ENCODE results near the gene EMCN. TPM values are rescaled to one million over a fixed set of nuclear protein-coding genes. Genes with fewer than 3 reads are reported as not detected.
"Not testable (repeated sequence)": the region's sequence is repeated elsewhere in the genome, so short reads cannot be mapped to it uniquely, and the experiment has no call there.

EMCN gene
- total and polyA plus RNA-seq, 2 experiments from 2014 or later: 0.28 to 1.1 TPM

DNA sequence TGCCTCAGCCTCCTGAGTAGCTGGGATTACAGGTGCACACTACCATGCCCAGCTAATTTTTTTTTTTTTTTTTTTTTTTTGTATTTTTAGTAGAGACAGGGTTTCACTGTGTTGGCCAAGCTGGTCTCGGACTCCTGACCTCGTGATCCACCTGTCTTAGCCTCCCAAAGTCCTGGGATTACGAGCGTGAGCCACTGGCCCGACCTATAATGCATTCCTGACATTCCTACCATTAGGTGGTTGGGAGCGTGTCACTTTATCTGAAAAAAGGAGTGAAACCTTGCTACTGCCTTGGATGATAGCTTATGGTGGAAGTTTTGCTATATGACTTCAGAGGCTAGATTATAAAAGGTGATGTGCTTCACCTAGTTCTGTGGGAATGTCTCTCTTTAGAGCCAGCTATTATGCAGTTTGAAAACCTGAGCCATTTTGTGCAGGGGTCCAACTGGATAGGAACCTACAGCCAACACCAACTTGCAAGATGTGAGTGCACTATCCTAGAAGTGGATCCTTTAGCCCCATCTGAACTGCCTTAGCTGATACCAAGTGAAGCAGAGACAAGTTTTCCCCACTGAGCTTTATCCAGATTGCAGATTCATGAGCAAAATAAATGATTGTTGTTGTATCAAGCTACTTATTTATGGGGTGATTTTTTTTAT, 29.8 kb upstream of the EMCN start:
- TF ChIP-seq, protein P1, sequence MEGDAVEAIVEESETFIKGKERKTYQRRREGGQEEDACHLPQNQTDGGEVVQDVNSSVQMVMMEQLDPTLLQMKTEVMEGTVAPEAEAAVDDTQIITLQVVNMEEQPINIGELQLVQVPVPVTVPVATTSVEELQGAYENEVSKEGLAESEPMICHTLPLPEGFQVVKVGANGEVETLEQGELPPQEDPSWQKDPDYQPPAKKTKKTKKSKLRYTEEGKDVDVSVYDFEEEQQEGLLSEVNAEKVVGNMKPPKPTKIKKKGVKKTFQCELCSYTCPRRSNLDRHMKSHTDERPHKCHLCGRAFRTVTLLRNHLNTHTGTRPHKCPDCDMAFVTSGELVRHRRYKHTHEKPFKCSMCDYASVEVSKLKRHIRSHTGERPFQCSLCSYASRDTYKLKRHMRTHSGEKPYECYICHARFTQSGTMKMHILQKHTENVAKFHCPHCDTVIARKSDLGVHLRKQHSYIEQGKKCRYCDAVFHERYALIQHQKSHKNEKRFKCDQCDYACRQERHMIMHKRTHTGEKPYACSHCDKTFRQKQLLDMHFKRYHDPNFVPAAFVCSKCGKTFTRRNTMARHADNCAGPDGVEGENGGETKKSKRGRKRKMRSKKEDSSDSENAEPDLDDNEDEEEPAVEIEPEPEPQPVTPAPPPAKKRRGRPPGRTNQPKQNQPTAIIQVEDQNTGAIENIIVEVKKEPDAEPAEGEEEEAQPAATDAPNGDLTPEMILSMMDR (IDR thresholded peaks at IDR 0.05; ENCODE audit: low read depth, low read length): no peak
- DNase-seq (ENCODE audit: low read depth in 1 of 2, low spot score in 1 of 2): no peak

DNA sequence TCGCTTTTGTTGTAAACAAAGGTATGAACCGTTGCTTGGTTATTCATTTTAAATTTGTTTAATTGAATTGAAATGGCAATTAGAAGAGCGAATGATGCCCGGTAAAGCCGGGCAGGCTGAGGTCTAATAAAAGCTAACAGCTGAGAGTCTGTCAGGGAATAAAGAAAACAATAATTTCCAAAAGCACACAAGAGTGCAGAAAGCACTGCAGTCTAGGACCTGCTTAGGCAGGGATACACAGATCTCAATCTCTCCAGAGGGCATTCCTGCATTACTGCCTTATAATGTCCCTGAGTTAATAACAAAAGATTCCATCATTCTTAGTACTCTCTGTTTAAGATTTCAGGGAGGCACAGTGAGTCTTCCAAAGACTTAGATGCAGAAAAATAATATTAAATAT, 27.6 kb upstream of the EMCN start:
- no peaks in the 10 kb centered on the region for H3K4me1 ChIP-seq (ENCODE audit: low read depth)
- TF ChIP-seq, protein P1 (IDR thresholded peaks at IDR 0.05; ENCODE audit: low read depth, low read length): no peak
- H3K9me3 ChIP-seq (ENCODE audit: low read depth): no peaks in the 10 kb centered on the region
- H3K4me3 ChIP-seq: no peak overlapping the region
- H3K27me3 ChIP-seq: no peaks in the 10 kb centered on the region
- no peak for DNase-seq (ENCODE audit: low read depth in 1 of 2, low spot score in 1 of 2)
- H3K36me3 ChIP-seq: no peaks in the 10 kb centered on the region
- H3K27ac ChIP-seq: no peak overlapping the region

More for the DNA sequence above, 29.8 kb upstream of the EMCN start:
- H3K4me1 ChIP-seq (ENCODE audit: low read depth): no peaks in the 10 kb centered on the region
- no peaks in the 10 kb centered on the region for H3K9me3 ChIP-seq (ENCODE audit: low read depth)
- H3K27ac ChIP-seq: no peak overlapping the region
- no peaks in the 10 kb centered on the region for H3K36me3 ChIP-seq
- H3K4me3 ChIP-seq: no peak overlapping the region
- H3K27me3 ChIP-seq: no peaks in the 10 kb centered on the region

DNA sequence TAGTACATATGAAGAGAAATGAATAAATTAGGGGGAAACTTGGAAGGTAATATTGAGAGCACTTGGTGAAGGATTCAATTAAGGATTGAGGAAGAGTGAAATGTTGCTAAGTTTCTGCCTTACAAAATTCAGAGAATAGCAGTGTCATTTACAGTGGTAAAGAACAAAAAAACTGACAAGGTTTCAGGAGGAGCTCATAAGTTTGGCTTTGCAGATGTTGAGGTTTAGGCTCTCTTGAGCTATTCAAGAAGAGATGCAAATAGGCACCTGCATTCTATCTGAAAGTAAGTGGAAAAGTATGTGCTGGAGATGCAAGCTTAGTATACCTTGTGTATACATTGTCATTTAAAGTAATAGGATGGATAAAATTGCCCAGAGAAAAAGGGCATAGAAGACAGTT, 22.3 kb upstream of the EMCN start:
- Histone ChIP-seq H3K27me3 (no peaks in the 10 kb centered on the region), H3K27ac (no peak overlapping the region), H3K9me3 (ENCODE audit: low read depth) (no peaks in the 10 kb centered on the region), H3K4me1 (ENCODE audit: low read depth) (no peaks in the 10 kb centered on the region), H3K4me3 (no peak overlapping the region), H3K36me3 (no peaks in the 10 kb centered on the region)
- TF ChIP-seq, protein P1 (IDR thresholded peaks at IDR 0.05; ENCODE audit: low read depth, low read length): no peak
- no peak for DNase-seq (ENCODE audit: low read depth in 1 of 2, low spot score in 1 of 2)

DNA sequence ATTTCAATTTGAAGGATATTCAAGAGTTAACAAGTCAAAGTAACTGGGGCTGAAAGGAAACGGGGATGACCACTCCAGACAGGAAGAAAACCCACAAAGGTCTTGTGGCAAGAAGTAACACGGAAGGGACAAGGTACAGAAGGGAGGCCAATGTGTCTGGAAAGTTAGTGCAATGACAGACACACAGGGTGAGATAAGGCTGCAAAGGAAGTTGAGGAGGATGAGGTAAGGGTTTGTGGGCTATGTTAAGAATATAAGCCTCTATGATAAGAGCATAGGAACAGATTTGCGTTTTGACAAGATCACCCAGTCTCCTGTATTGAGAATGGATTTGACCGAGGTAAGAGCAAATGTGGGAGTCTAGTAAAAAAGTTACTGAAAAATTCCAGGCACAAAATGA, 21.9 kb upstream of the EMCN start:
- H3K36me3 ChIP-seq: no peaks in the 10 kb centered on the region
- H3K4me1 ChIP-seq (ENCODE audit: low read depth): no peaks in the 10 kb centered on the region
- TF ChIP-seq, protein P1 (IDR thresholded peaks at IDR 0.05; ENCODE audit: low read depth, low read length): no peak
- no peak overlapping the region for H3K27ac ChIP-seq
- H3K4me3 ChIP-seq: no peak overlapping the region
- H3K9me3 ChIP-seq (ENCODE audit: low read depth): no peaks in the 10 kb centered on the region
- H3K27me3 ChIP-seq: no peaks in the 10 kb centered on the region
- DNase-seq (ENCODE audit: low read depth in 1 of 2, low spot score in 1 of 2): peak in 1 of 2 donors; percentile 0

DNA sequence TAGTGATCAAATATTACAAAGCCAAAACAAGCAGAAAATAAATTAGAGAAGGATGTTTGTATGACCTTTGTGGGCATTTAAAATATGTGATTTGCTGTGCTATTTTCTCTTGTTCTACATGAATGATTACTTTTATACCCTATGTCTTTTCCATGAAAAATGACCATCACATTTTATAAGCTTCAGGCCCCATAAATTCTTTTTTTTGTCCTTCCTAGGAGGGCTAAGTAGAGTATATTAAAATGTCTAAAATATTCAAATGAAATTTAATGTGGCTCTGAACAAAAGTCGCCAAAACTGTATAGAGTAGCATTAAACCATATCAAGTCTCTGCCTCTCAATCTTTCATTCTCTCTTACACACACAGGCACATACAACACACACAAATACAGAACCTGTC, 15.9 kb upstream of the EMCN start:
- Histone ChIP-seq H3K4me3 (no peak overlapping the region), H3K36me3 (no peaks in the 10 kb centered on the region), H3K27me3 (no peaks in the 10 kb centered on the region), H3K4me1 (ENCODE audit: low read depth) (no peaks in the 10 kb centered on the region), H3K27ac (no peak overlapping the region), H3K9me3 (ENCODE audit: low read depth) (no peaks in the 10 kb centered on the region)
- TF ChIP-seq, protein P1 (IDR thresholded peaks at IDR 0.05; ENCODE audit: low read depth, low read length): no peak
- DNase-seq (ENCODE audit: low read depth in 1 of 2, low spot score in 1 of 2): no peak

DNA sequence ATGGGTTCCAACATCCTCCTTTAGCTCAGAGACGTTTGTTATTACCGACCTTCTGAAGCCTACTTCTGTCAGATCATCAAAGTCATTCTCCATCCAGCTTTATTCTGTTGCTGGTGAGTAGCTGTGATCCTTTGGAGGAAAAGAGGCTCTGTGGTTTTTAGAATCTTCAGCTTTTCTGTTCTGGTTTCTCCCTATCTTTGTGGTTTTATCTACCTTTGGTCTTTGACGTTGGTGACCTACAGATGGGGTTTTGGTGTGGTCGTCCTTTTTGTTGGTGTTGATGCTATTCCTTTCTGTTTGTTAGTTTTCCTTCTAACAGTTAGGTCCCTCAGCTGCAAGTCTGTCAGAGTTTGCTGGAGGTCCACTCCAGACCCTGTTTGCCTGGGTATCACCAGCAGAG, 12.3 kb upstream of the EMCN start:
- not testable (repeated sequence) for H3K9me3 ChIP-seq (ENCODE audit: low read depth); H3K27ac ChIP-seq; H3K36me3 ChIP-seq; DNase-seq (ENCODE audit: low read depth in 1 of 2, low spot score in 1 of 2); H3K27me3 ChIP-seq; H3K4me3 ChIP-seq; H3K4me1 ChIP-seq (ENCODE audit: low read depth)

Data from cardiac muscle cell (in vitro differentiated cells and primary cell).